Heart left ventricle (tissue), 16 donors: ENCODE measurements around the gene MARS2. TPM values are rescaled to one million over a fixed set of nuclear protein-coding genes. Genes with fewer than 3 reads are reported as not detected.

Source experiments
- ATAC-seq, 4 donors: fragments of 200-7000 bp; cut with Tn5 transposase; one replicate each; pipeline ENCODE4 v1.9.1; 2020 to 2022; ENCODE audit warnings: moderate library complexity in 4 of 4, mild to moderate bottlenecking in 3 of 4, moderate number of reproducible peaks in 1 of 4
- DNase-seq, 5 donors: peaks; one replicate each; pipeline ENCODE4 v3.0.0-alpha.2; 2020
- H3K27ac ChIP-seq, 12 donors: fragments of 200-600 bp; sonication (generic) in 4 of 12; one replicate each; pipeline versions ENCODE4 v1.5.0 to v1.8.0; 2016 to 2022; ENCODE audit warnings: mild to moderate bottlenecking in 2 of 12
- H3K27me3 ChIP-seq, 9 donors: fragments of 200-600 bp; sonication (generic) in 2 of 9; one replicate each; pipeline versions ENCODE4 v1.5.1 to v1.8.0; 2016 to 2022; ENCODE audit warnings: mild to moderate bottlenecking in 3 of 9
- H3K36me3 ChIP-seq, 9 donors: fragments of 200-600 bp; sonication (generic) in 2 of 9; one replicate each; pipeline versions ENCODE4 v1.5.0 to v1.8.0; 2018 to 2022; ENCODE audit warnings: mild to moderate bottlenecking in 2 of 9
- H3K4me1 ChIP-seq, 12 donors: fragments of 200-600 bp; sonication (generic) in 4 of 12; one replicate each; pipeline versions ENCODE4 v1.5.0 to v1.8.0; 2016 to 2022; ENCODE audit warnings: mild to moderate bottlenecking in 3 of 12
- H3K4me3 ChIP-seq, 12 donors: fragments of 200-600 bp; sonication (generic) in 4 of 12; one replicate each; pipeline versions ENCODE4 v1.5.0 to v1.8.0; 2017 to 2022; ENCODE audit warnings: mild to moderate bottlenecking in 9 of 12, moderate library complexity in 4 of 12
- H3K9me3 ChIP-seq, 12 donors: fragments of 200-600 bp; sonication (generic) in 4 of 12; one replicate each; pipeline versions ENCODE4 v1.5.0 to v1.8.0; 2016 to 2022; ENCODE audit warnings: mild to moderate bottlenecking in 1 of 12
- CTCF ChIP-seq, 12 donors: fragments of 200-600 bp; sonication (generic) in 4 of 12; IDR thresholded peaks; one replicate each; pipeline versions ENCODE4 v1.5.0 to v1.8.0; 2018 to 2022; ENCODE audit warnings: antibody characterized with exemption in 12 of 12, mild to moderate bottlenecking in 5 of 12
- POLR2A ChIP-seq, 2 donors: fragments of 450-650 bp; IDR thresholded peaks; one replicate each; pipeline ENCODE4 v1.6.1; 2017; ENCODE audit warnings: antibody characterized with exemption in 2 of 2, mild to moderate bottlenecking in 2 of 2, moderate library complexity in 2 of 2
- WGBS, 4 donors: extraction: QIAGEN DNeasy Blood & Tissue Kit in 2 of 4; methylation state at CpG; one replicate each; pipeline versions ENCODE4 v1.1.5 to v1.1.7; 2013 to 2018; 5-methylcytosine and 5-hydroxymethylcytosine counted together
- intact Hi-C, 10 donors: fragments of 100-400 bp; cut with DNase I; formaldehyde crosslinking; loops; one replicate each; pipeline versions ENCODE4 v1.11.1 to v1.14.2; 2022
- polyA plus RNA-seq, 2 donors: library from polyadenylated mRNA; stranded (reverse); fragments of 200-250 nt; gene quantifications; one replicate each; pipeline ENCODE4 v1.2.3, GENCODE V29; 2013
- total RNA-seq, 9 donors: library from RNA; depleted of rRNA in 2 of 9; stranded (reverse); fragments of >200 nt in 2 of 9; fragmentation: NEBNext Ultra II Directional in 3 of 9; extraction: Animal tissue kit (Norgen Biotek cat#: 25700) in 3 of 9; gene quantifications; one replicate each; pipeline versions ENCODE4 v1.1.0 to v1.2.4, GENCODE V29; 2016 to 2023
- donor health status: ischemic (EF 13 %, LVEDD 7.1; RV severe dilation, severe dysfunction).
- donor health status: healthy with polysubstance abuse.
- donor health status: DM: no; HTN: yes; CAD: no.
- donor health status: DM: no; HTN: no; CAD: no.
- donor health status: ischemic (EF 25% LVEDD 6.9; RV normal size, moderate dysfunction).
- donor health status: ischemic (EF 25% LVEDD 5.7; RV mildly dilated, moderate dysfunction).
- donor health status: healthy.
- donor health status: DM: yes; HTN: yes; CAD: no.
- donor health status: ischemic (EF 35%, LVEDD 5.7; RV mildly dilated, moderate dysfunction).
- donor health status: nonischemic (EF 11% LVEDD 7.7; RV severe dilation, severe dysfunction).
- donor health status: DM: yes; HTN: yes; CAD: no.
- donor health status: PGD.
- donor health status: ischemic (EF 29% LVEDD 5.4; RV normal size, mild dysfunction).
- donor health status: nonischemic (EF 23%, LVEDD 6.1; RV moderate dilation, normal function).

The MARS2 gene
- total and polyA plus RNA-seq, 11 donors: 2.6 to 10.3 (median 7.0) TPM

GRCh38 chr2:197673606-197674005 lies 31.6 kb upstream of the MARS2 start:
- TF ChIP-seq POLR2A (IDR thresholded peaks at IDR 0.05) (no peak), CTCF (IDR thresholded peaks at IDR 0.05) (no peak)
- Histone ChIP-seq H3K27ac (peak overlapping the region in 1 of 12 donors; percentile 3), H3K4me1 (peaks cover 0 to 27% (median 7%) of the 10 kb centered on the region in 12 donors), H3K27me3 (peaks cover 0 to 3% (median 0%) of the 10 kb centered on the region in 9 donors), H3K36me3 (no peaks in the 10 kb centered on the region), H3K4me3 (peak overlapping the region in 10 of 12 donors; percentile 22 to 60 (median 52)), H3K9me3 (peaks cover 0 to 9% (median 0%) of the 10 kb centered on the region in 12 donors)
- DNase-seq (no peak), ATAC-seq (no peak)
- intact Hi-C loops: no loop called here
- 35 to 49% (median 43%) methylated on average over 1 of the region's 1 CpG for WGBS, 4 donors

GRCh38 chr2:197674060-197674459 lies 31.1 kb upstream of the MARS2 start:
- ATAC-seq (no peak), DNase-seq (no peak)
- H3K9me3 ChIP-seq: peaks cover 0 to 6% (median 0%) of the 10 kb centered on the region in 12 donors
- H3K36me3 ChIP-seq: no peaks in the 10 kb centered on the region
- peak overlapping the region in 11 of 12 donors; percentile 18 to 60 (median 51) for H3K4me3 ChIP-seq
- H3K4me1 ChIP-seq: peaks cover 0 to 27% (median 7%) of the 10 kb centered on the region in 12 donors
- H3K27me3 ChIP-seq: peaks cover 0 to 3% (median 0%) of the 10 kb centered on the region in 9 donors
- WGBS, 4 donors: 40 to 44% (median 43%) methylated on average over 1 of the region's 1 CpG
- intact Hi-C loops: no loop called here
- TF ChIP-seq POLR2A (IDR thresholded peaks at IDR 0.05) (no peak), CTCF (IDR thresholded peaks at IDR 0.05) (no peak)
- H3K27ac ChIP-seq: peak overlapping the region in 6 of 12 donors; percentile 64 to 80 (median 74)

- Histone ChIP-seq H3K4me3 (peak overlapping the region; percentile 15 to 60 (median 48)), H3K27me3 (peaks cover 0 to 3% (median 0%) of the 10 kb centered on the region in 9 donors), H3K4me1 (peaks cover 0 to 27% (median 7%) of the 10 kb centered on the region in 12 donors), H3K27ac (peak overlapping the region; percentile 33 to 81 (median 71)), H3K36me3 (no peaks in the 10 kb centered on the region), H3K9me3 (peaks cover 0 to 6% (median 0%) of the 10 kb centered on the region in 12 donors)
- intact Hi-C loops: no loop called here
- 28 to 39% (median 34%) methylated on average over 3 of the region's 3 CpGs for WGBS, 4 donors
- no peak for DNase-seq
- no peak for TF ChIP-seq POLR2A (IDR thresholded peaks at IDR 0.05)
- TF ChIP-seq CTCF (IDR thresholded peaks at IDR 0.05): no peak
- ATAC-seq: peak; percentile 43 to 69 (median 61)
Observed at GRCh38 chr2:197674591-197674990, 30.6 kb upstream of the MARS2 start.

- ATAC-seq (no peak), DNase-seq (no peak)
- Histone ChIP-seq H3K27ac (peak within 1 kb of the TSS; percentile 63 to 81 (median 71)), H3K4me1 (peaks cover 0 to 27% (median 7%) of the 10 kb centered on the region in 12 donors), H3K9me3 (peaks cover 0 to 3% (median 0%) of the 10 kb centered on the region in 12 donors), H3K4me3 (peak within 1 kb of the TSS; percentile 15 to 60 (median 48)), H3K36me3 (no peaks in the 10 kb centered on the region), H3K27me3 (peaks cover 0 to 3% (median 0%) of the 10 kb centered on the region in 9 donors)
- intact Hi-C loops: no loop called here
- WGBS, 4 donors: 37 to 61% (median 43%) methylated on average over 3 of the region's 3 CpGs
- no peak for TF ChIP-seq POLR2A (IDR thresholded peaks at IDR 0.05)
- no peak for TF ChIP-seq CTCF (IDR thresholded peaks at IDR 0.05)
Observed at GRCh38 chr2:197675246-197675645, 29.9 kb upstream of the MARS2 start, which contains the start of gene RFTN2. Gene RFTN2, minus strand, starts transcription at chr2:197675587. Its CDS starts 129 bp downstream, at chr2:197675458.
